Measurements from ENCODE around the gene WHRN. TPM values are rescaled to one million over a fixed set of nuclear protein-coding genes. Genes with fewer than 3 reads are reported as not detected.
A peak's percentile ranks its signal among the peaks of the same experiment; 100 is the strongest.

The WHRN gene
- total RNA-seq, 1 donor from 2014 or later, result 3.2 TPM

GRCh38 chr9:114356792-114357191 lies 148.5 kb downstream of the WHRN start:
- Mint-ChIP-seq H3K4me1 (ENCODE audit: low read depth, unreplicated experiment) (no peaks in the 10 kb centered on the region), H3K27me3 (ENCODE audit: unreplicated experiment) (peaks cover 5% of the 10 kb centered on the region), H3K27ac (ENCODE audit: unreplicated experiment) (peak overlapping the region; percentile 38), H3K4me3 (ENCODE audit: unreplicated experiment) (no peak overlapping the region), H3K9me3 (ENCODE audit: unreplicated experiment) (peaks cover 4% of the 10 kb centered on the region), H3K36me3 (ENCODE audit: unreplicated experiment) (no peaks in the 10 kb centered on the region)
- no peak for TF ChIP-seq CTCF (IDR thresholded peaks at IDR 0.05; ENCODE audit: partially characterized antibody, unreplicated experiment)
- no peak for DNase-seq

- no peaks in the 10 kb centered on the region for H3K27me3 Mint-ChIP-seq (ENCODE audit: unreplicated experiment)
- no peaks in the 10 kb centered on the region for H3K36me3 Mint-ChIP-seq (ENCODE audit: unreplicated experiment)
Measured at GRCh38 chr9:114355821-114356220, 149.5 kb downstream of the WHRN start.

More at GRCh38 chr9:114355821-114356220, 149.5 kb downstream of the WHRN start:
- Mint-ChIP-seq H3K9me3 (ENCODE audit: unreplicated experiment) (peaks cover under 1% of the 10 kb centered on the region), H3K4me3 (ENCODE audit: unreplicated experiment) (no peak overlapping the region), H3K4me1 (ENCODE audit: low read depth, unreplicated experiment) (no peaks in the 10 kb centered on the region), H3K27ac (ENCODE audit: unreplicated experiment) (no peak overlapping the region)
- no peak for TF ChIP-seq CTCF (IDR thresholded peaks at IDR 0.05; ENCODE audit: partially characterized antibody, unreplicated experiment)
- DNase-seq, result no peak

Other genes with a start within 250 kb of the WHRN start
- gene ORM1, start 182.4 kb downstream of the WHRN start, total RNA-seq (ENCODE audit: unreplicated experiment), result not detected
- gene ORM2, start 175.6 kb downstream of the WHRN start, total RNA-seq (ENCODE audit: unreplicated experiment), result not detected
- 32.6 TPM for gene AKNA, start 117.5 kb downstream of the WHRN start, total RNA-seq (ENCODE audit: unreplicated experiment)
- gene ATP6V1G1, start 82.3 kb upstream of the WHRN start, total RNA-seq (ENCODE audit: unreplicated experiment), result 156 TPM
- gene TMEM268, start 105.8 kb upstream of the WHRN start, total RNA-seq (ENCODE audit: unreplicated experiment), result 12.2 TPM
- not detected for gene TEX53, start 152.3 kb upstream of the WHRN start, total RNA-seq (ENCODE audit: unreplicated experiment)
- not detected for gene TEX48, start 176.7 kb upstream of the WHRN start, total RNA-seq (ENCODE audit: unreplicated experiment)